Measurements from ENCODE around the gene IL24. TPM values are rescaled to one million over a fixed set of nuclear protein-coding genes. Genes with fewer than 3 reads are reported as not detected.

IL24 gene
- total RNA-seq, 2 experiments from 2014 or later: 10.0 to 10.7 TPM

GRCh38 chr1:206860165-206860564 lies 37.1 kb upstream of the IL24 start:
- H3K9me3 Mint-ChIP-seq (ENCODE audit: low read depth): no peaks in the 10 kb centered on the region
- ATAC-seq (no peak), DNase-seq (no peak)
- ChIA-PET POLR2A (no interaction called here), CTCF (interaction anchor here (0.6 to 19.1 kb wide), 14 partner anchors 12 to 294 kb away, joined by 3 to 306 read pairs (median 4); partner anchors contain the start of gene FCMR)
- H3K27ac Mint-ChIP-seq: no peak overlapping the region
- intact Hi-C loops (cut with DNase I, micrococcal nuclease): no loop called here
- H3K36me3 Mint-ChIP-seq (ENCODE audit: low read depth): no peaks in the 10 kb centered on the region
- H3K27me3 Mint-ChIP-seq: peaks cover 9% of the 10 kb centered on the region
- no peak overlapping the region for H3K4me3 Mint-ChIP-seq
- peaks cover 24% of the 10 kb centered on the region for H3K4me1 Mint-ChIP-seq

DNA sequence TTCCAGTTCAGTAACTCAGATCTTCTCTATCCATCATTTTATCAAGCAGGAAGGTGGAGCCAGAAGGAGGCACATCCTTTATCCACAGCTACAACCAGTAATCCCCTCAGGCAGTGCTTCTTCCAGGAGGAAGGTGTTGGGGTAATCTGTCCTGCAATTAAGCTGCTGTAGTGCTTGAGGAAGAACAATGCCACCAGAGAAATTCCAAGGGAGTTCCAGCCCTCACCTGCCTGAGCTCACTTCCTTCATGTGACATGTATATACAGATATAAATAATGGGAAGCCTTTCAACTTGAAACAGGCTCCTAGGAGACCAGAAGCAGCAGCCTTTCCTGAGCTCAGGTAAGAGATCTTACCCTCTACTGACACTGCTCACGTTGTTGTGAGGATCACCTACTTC lies 34.0 kb upstream of the IL24 start:
- peaks cover 9% of the 10 kb centered on the region for H3K27me3 Mint-ChIP-seq
- ATAC-seq: no peak
- H3K9me3 Mint-ChIP-seq (ENCODE audit: low read depth): no peaks in the 10 kb centered on the region
- DNase-seq: no peak
- peaks cover 25% of the 10 kb centered on the region for H3K4me1 Mint-ChIP-seq
- ChIA-PET POLR2A (no interaction called here), CTCF (interaction anchor here (0.6 to 19.1 kb wide), 8 partner anchors 11 to 119 kb away, joined by 3 to 306 read pairs (median 4); partner anchors contain the start of gene FCMR)
- intact Hi-C loops (cut with DNase I, micrococcal nuclease): no loop called here
- H3K4me3 Mint-ChIP-seq: no peak overlapping the region
- H3K36me3 Mint-ChIP-seq (ENCODE audit: low read depth): no peaks in the 10 kb centered on the region
- H3K27ac Mint-ChIP-seq: no peak overlapping the region

- peaks cover 18% of the 10 kb centered on the region for H3K4me1 Mint-ChIP-seq
- peaks cover 8% of the 10 kb centered on the region for H3K27me3 Mint-ChIP-seq
- DNase-seq (peak; percentile 95), ATAC-seq (peak; percentile 96)
- H3K36me3 Mint-ChIP-seq (ENCODE audit: low read depth): no peaks in the 10 kb centered on the region
- no peak within 1 kb of the TSS for H3K4me3 Mint-ChIP-seq
- no peaks in the 10 kb centered on the region for H3K9me3 Mint-ChIP-seq (ENCODE audit: low read depth)
- ChIA-PET POLR2A (no interaction called here), CTCF (interaction anchor here (0.7 to 19.1 kb wide), 43 partner anchors 9 to 401 kb away, joined by 3 to 306 read pairs (median 5); partner anchors contain the start of genes FCMR, IL10 and IL24)
- intact Hi-C loops (cut with DNase I, micrococcal nuclease): loop anchor here (1.0 kb wide), 4 partner anchors 46 to 117 kb away; no protein-coding TSS in a partner anchor
- no peak within 1 kb of the TSS for H3K27ac Mint-ChIP-seq
Measured at GRCh38 chr1:206864939-206865671, 32.1 kb upstream of the IL24 start, which contains the start of gene IL20. Gene IL20, plus strand, starts transcription at chr1:206865623. Its CDS starts 230 bp downstream, at chr1:206865853.

GRCh38 chr1:206866062-206866461 lies 31.2 kb upstream of the IL24 start:
- POLR2A ChIA-PET: no interaction called here
- no peak overlapping the region for H3K27ac Mint-ChIP-seq

GRCh38 chr1:206867239-206867638 lies 30.0 kb upstream of the IL24 start:
- CTCF ChIA-PET: interaction anchor here (1.1 to 19.1 kb wide), 9 partner anchors 10 to 222 kb away, joined by 3 to 306 read pairs (median 3); partner anchors contain the start of gene FCMR
- Mint-ChIP-seq H3K4me1 (peaks cover 18% of the 10 kb centered on the region), H3K36me3 (ENCODE audit: low read depth) (no peaks in the 10 kb centered on the region), H3K27ac (no peak overlapping the region), H3K4me3 (no peak overlapping the region), H3K27me3 (no peaks in the 10 kb centered on the region), H3K9me3 (ENCODE audit: low read depth) (no peaks in the 10 kb centered on the region)
- POLR2A ChIA-PET: interaction anchor here (0.9 kb wide), 1 partner anchor 45 kb away, joined by 3 read pairs; no protein-coding TSS in a partner anchor
- ATAC-seq: no peak
- intact Hi-C loops (cut with DNase I, micrococcal nuclease): no loop called here
- no peak for DNase-seq

More at GRCh38 chr1:206866062-206866461, 31.2 kb upstream of the IL24 start:
- peaks cover 4% of the 10 kb centered on the region for H3K27me3 Mint-ChIP-seq
- CTCF ChIA-PET: interaction anchor here (1.0 to 19.1 kb wide), 13 partner anchors 9 to 151 kb away, joined by 3 to 306 read pairs (median 7); partner anchors contain the start of gene FCMR
- ATAC-seq: peak; percentile 40
- H3K36me3 Mint-ChIP-seq (ENCODE audit: low read depth): no peaks in the 10 kb centered on the region
- H3K9me3 Mint-ChIP-seq (ENCODE audit: low read depth): no peaks in the 10 kb centered on the region
- no peak overlapping the region for H3K4me3 Mint-ChIP-seq
- peaks cover 18% of the 10 kb centered on the region for H3K4me1 Mint-ChIP-seq
- intact Hi-C loops (cut with DNase I, micrococcal nuclease): no loop called here
- no peak for DNase-seq

- H3K27me3 Mint-ChIP-seq: no peaks in the 10 kb centered on the region
- H3K36me3 Mint-ChIP-seq (ENCODE audit: low read depth): no peaks in the 10 kb centered on the region
- ATAC-seq: no peak
- H3K4me1 Mint-ChIP-seq: peaks cover 18% of the 10 kb centered on the region
- CTCF ChIA-PET: interaction anchor here (1.1 to 19.1 kb wide), 7 partner anchors 13 to 223 kb away, joined by 3 to 306 read pairs (median 3); partner anchors contain the start of gene FCMR
- no peak for DNase-seq
- no peak overlapping the region for H3K27ac Mint-ChIP-seq
- no peaks in the 10 kb centered on the region for H3K9me3 Mint-ChIP-seq (ENCODE audit: low read depth)
- no peak overlapping the region for H3K4me3 Mint-ChIP-seq
- intact Hi-C loops (cut with DNase I, micrococcal nuclease): no loop called here
- POLR2A ChIA-PET: no interaction called here
Measured at GRCh38 chr1:206867716-206868115, 29.5 kb upstream of the IL24 start.

DNA sequence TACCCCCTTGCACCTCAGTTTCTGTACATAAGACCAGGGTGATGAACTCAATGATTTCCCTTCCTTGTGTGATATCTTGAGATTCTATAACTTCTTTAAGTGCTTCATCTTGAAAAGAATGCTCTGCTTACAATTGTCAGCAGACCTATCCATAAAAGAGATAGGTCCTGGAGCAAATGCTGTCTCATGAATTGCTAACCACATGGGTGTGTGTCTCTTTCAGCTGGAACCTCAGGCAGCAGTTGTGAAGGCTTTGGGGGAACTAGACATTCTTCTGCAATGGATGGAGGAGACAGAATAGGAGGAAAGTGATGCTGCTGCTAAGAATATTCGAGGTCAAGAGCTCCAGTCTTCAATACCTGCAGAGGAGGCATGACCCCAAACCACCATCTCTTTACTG lies 29.0 kb upstream of the IL24 start:
- ChIA-PET POLR2A (no interaction called here), CTCF (interaction anchor here (0.9 to 19.1 kb wide), 5 partner anchors 9 to 223 kb away, joined by 3 to 306 read pairs (median 3); partner anchors contain the start of gene FCMR)
- Mint-ChIP-seq H3K27ac (no peak overlapping the region), H3K36me3 (ENCODE audit: low read depth) (no peaks in the 10 kb centered on the region), H3K9me3 (ENCODE audit: low read depth) (no peaks in the 10 kb centered on the region), H3K27me3 (no peaks in the 10 kb centered on the region), H3K4me1 (peaks cover 18% of the 10 kb centered on the region), H3K4me3 (no peak overlapping the region)
- DNase-seq (no peak), ATAC-seq (no peak)
- intact Hi-C loops (cut with DNase I, micrococcal nuclease): no loop called here

DNA sequence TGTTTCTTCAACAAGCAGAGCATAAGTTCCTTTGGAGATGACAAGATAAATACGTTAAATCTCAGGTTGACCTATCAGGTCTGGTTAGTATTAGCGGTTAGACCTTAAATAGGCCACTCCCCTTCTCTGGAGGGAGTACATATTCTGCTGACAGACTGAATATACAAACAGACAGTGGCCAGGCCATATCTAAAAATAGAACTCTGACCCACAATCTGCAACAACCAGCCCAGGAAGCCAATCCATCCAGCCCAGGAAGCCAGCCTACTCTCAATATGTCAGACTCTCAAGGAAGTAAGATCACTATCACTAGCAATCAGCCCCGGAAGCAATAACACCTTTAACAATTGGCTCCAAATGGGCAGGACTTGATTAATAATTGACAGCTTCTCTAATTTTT lies 25.1 kb upstream of the IL24 start:
- ChIA-PET CTCF (interaction anchor here (0.7 to 19.1 kb wide), 11 partner anchors 9 to 1539 kb away, joined by 3 to 306 read pairs (median 3); partner anchors contain the start of genes FCMR and IL24), POLR2A (no interaction called here)
- no peak for ATAC-seq
- H3K36me3 Mint-ChIP-seq (ENCODE audit: low read depth): no peaks in the 10 kb centered on the region
- no peak overlapping the region for H3K4me3 Mint-ChIP-seq
- peaks cover 7% of the 10 kb centered on the region for H3K9me3 Mint-ChIP-seq (ENCODE audit: low read depth)
- no peaks in the 10 kb centered on the region for H3K4me1 Mint-ChIP-seq
- no peak overlapping the region for H3K27ac Mint-ChIP-seq
- H3K27me3 Mint-ChIP-seq: no peaks in the 10 kb centered on the region
- DNase-seq: no peak
- intact Hi-C loops (cut with DNase I, micrococcal nuclease): no loop called here

- Mint-ChIP-seq H3K4me3 (no peak overlapping the region), H3K36me3 (ENCODE audit: low read depth) (peaks cover 9% of the 10 kb centered on the region), H3K4me1 (no peaks in the 10 kb centered on the region), H3K27ac (no peak overlapping the region), H3K9me3 (ENCODE audit: low read depth) (peaks cover 19% of the 10 kb centered on the region), H3K27me3 (no peaks in the 10 kb centered on the region)
- no peak for DNase-seq
- no peak for ATAC-seq
- intact Hi-C loops (cut with DNase I, micrococcal nuclease): no loop called here
- CTCF ChIA-PET: interaction anchor here (0.7 to 2.9 kb wide), 7 partner anchors 9 to 367 kb away, joined by 3 to 20 read pairs (median 6); partner anchors contain the start of genes IL20 and RASSF5
- POLR2A ChIA-PET: no interaction called here
Measured at GRCh38 chr1:206873603-206874188, 23.5 kb upstream of the IL24 start.

- CTCF ChIA-PET: no interaction called here
- peaks cover 25% of the 10 kb centered on the region for H3K9me3 Mint-ChIP-seq (ENCODE audit: low read depth)
- DNase-seq: no peak
- H3K4me1 Mint-ChIP-seq: peaks cover 10% of the 10 kb centered on the region
- H3K36me3 Mint-ChIP-seq (ENCODE audit: low read depth): peaks cover 13% of the 10 kb centered on the region
- no peak overlapping the region for H3K27ac Mint-ChIP-seq
- POLR2A ChIA-PET: no interaction called here
- no peak overlapping the region for H3K4me3 Mint-ChIP-seq
- no peak for ATAC-seq
- no peaks in the 10 kb centered on the region for H3K27me3 Mint-ChIP-seq
- intact Hi-C loops (cut with DNase I, micrococcal nuclease): no loop called here
Measured at GRCh38 chr1:206875752-206876377, 21.4 kb upstream of the IL24 start.

- Mint-ChIP-seq H3K9me3 (ENCODE audit: low read depth) (peaks cover 25% of the 10 kb centered on the region), H3K27ac (no peak overlapping the region), H3K36me3 (ENCODE audit: low read depth) (peaks cover 13% of the 10 kb centered on the region), H3K27me3 (no peaks in the 10 kb centered on the region), H3K4me3 (no peak overlapping the region), H3K4me1 (peaks cover 10% of the 10 kb centered on the region)
- DNase-seq: no peak
- ChIA-PET POLR2A (interaction anchor here (0.6 kb wide), 1 partner anchor 27 kb away, joined by 3 read pairs; no protein-coding TSS in a partner anchor), CTCF (interaction anchor here (0.6 to 2.5 kb wide), 16 partner anchors 12 to 577 kb away, joined by 3 to 13 read pairs (median 4); partner anchors contain the start of genes IL20 and IL24)
- ATAC-seq: no peak
- intact Hi-C loops (cut with DNase I, micrococcal nuclease): no loop called here
Measured at GRCh38 chr1:206878456-206878855, 18.8 kb upstream of the IL24 start.
